K562 (cell line): ENCODE results near the gene LPGAT1.

Experiments used
- C11orf30 ChIP-seq: fragments of 450-650 bp; IDR thresholded peaks from 2 replicates; pipeline ENCODE4 v1.6.1; 2016; ENCODE audit warnings: low read depth, mild to moderate bottlenecking
- NCOR1 ChIP-seq: fragments of 450-650 bp; IDR thresholded peaks from 2 replicates; pipeline ENCODE4 v1.6.1; 2016; ENCODE audit warnings: mild to moderate bottlenecking, moderate library complexity
- POLR2A ChIP-seq: fragments of 450-650 bp; conservative IDR thresholded peaks from 2 replicates; pipeline ENCODE4 v1.6.1; 2016
- TF ChIP-seq, protein P1 (sequence below): sonication (generic); formaldehyde crosslinking; IDR thresholded peaks from 2 replicates; pipeline ENCODE4 v1.8.1; 2022; ENCODE audit warnings: missing genetic modification reagents
- TF ChIP-seq, protein P2 (sequence below): IDR thresholded peaks from 3 replicates; pipeline ENCODE4 v1.6.1; 2011; ENCODE audit warnings: borderline replicate concordance, mild to moderate bottlenecking, moderate library complexity; ENCODE audit not compliant: insufficient read length; ENCODE audit errors: extremely low read depth
- TF ChIP-seq, protein P3 (sequence below), 2 experiments: fragments of 450-650 bp in 1 of 2; sonication (generic) in 1 of 2; formaldehyde crosslinking in 1 of 2; IDR thresholded peaks; 2 replicates each; pipeline versions ENCODE4 v1.7.1 to v1.9.0; 2016 to 2022; ENCODE audit warnings: inconsistent platforms in 1 of 2, mild to moderate bottlenecking in 1 of 2, missing genetic modification reagents in 1 of 2

DNA sequence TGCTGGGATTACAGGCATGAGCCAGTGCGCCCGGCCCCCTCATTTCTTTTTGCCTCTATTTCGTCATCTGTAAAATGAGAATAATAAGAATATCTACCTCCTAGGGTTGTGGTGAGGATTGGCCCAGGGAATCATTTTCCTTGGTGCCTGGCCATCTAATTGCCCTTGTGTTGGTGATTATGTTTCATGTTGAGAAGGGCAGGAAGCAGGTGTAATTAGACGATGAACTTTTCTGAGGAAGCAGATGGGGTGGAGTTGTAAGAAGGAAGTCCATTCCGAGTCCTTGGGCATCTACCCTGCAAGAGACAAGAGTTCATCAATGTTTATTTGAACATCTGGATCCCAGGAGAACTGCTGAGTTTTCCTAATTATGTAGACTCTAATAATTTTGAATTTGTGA is 116.4 kb downstream of the LPGAT1 start:
- TF ChIP-seq, protein P1, sequence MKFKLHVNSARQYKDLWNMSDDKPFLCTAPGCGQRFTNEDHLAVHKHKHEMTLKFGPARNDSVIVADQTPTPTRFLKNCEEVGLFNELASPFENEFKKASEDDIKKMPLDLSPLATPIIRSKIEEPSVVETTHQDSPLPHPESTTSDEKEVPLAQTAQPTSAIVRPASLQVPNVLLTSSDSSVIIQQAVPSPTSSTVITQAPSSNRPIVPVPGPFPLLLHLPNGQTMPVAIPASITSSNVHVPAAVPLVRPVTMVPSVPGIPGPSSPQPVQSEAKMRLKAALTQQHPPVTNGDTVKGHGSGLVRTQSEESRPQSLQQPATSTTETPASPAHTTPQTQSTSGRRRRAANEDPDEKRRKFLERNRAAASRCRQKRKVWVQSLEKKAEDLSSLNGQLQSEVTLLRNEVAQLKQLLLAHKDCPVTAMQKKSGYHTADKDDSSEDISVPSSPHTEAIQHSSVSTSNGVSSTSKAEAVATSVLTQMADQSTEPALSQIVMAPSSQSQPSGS (CRISPR knock-in tag): no peak
- TF ChIP-seq, protein P2, sequence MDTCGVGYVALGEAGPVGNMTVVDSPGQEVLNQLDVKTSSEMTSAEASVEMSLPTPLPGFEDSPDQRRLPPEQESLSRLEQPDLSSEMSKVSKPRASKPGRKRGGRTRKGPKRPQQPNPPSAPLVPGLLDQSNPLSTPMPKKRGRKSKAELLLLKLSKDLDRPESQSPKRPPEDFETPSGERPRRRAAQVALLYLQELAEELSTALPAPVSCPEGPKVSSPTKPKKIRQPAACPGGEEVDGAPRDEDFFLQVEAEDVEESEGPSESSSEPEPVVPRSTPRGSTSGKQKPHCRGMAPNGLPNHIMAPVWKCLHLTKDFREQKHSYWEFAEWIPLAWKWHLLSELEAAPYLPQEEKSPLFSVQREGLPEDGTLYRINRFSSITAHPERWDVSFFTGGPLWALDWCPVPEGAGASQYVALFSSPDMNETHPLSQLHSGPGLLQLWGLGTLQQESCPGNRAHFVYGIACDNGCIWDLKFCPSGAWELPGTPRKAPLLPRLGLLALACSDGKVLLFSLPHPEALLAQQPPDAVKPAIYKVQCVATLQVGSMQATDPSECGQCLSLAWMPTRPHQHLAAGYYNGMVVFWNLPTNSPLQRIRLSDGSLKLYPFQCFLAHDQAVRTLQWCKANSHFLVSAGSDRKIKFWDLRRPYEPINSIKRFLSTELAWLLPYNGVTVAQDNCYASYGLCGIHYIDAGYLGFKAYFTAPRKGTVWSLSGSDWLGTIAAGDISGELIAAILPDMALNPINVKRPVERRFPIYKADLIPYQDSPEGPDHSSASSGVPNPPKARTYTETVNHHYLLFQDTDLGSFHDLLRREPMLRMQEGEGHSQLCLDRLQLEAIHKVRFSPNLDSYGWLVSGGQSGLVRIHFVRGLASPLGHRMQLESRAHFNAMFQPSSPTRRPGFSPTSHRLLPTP: no peak
- TF ChIP-seq C11orf30 (no peak), POLR2A (no peak), NCOR1 (no peak)
- TF ChIP-seq, protein P3, sequence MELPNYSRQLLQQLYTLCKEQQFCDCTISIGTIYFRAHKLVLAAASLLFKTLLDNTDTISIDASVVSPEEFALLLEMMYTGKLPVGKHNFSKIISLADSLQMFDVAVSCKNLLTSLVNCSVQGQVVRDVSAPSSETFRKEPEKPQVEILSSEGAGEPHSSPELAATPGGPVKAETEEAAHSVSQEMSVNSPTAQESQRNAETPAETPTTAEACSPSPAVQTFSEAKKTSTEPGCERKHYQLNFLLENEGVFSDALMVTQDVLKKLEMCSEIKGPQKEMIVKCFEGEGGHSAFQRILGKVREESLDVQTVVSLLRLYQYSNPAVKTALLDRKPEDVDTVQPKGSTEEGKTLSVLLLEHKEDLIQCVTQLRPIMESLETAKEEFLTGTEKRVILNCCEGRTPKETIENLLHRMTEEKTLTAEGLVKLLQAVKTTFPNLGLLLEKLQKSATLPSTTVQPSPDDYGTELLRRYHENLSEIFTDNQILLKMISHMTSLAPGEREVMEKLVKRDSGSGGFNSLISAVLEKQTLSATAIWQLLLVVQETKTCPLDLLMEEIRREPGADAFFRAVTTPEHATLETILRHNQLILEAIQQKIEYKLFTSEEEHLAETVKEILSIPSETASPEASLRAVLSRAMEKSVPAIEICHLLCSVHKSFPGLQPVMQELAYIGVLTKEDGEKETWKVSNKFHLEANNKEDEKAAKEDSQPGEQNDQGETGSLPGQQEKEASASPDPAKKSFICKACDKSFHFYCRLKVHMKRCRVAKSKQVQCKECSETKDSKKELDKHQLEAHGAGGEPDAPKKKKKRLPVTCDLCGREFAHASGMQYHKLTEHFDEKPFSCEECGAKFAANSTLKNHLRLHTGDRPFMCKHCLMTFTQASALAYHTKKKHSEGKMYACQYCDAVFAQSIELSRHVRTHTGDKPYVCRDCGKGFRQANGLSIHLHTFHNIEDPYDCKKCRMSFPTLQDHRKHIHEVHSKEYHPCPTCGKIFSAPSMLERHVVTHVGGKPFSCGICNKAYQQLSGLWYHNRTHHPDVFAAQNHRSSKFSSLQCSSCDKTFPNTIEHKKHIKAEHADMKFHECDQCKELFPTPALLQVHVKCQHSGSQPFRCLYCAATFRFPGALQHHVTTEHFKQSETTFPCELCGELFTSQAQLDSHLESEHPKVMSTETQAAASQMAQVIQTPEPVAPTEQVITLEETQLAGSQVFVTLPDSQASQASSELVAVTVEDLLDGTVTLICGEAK (IDR thresholded peaks at IDR 0.05): no peak
- TF ChIP-seq, protein P3 (CRISPR knock-in tag; IDR thresholded peaks at IDR 0.05): no peak
